ENCODE results near the gene BPHL.
"Not testable (repeated sequence)": the region's sequence is repeated elsewhere in the genome, so short reads cannot be mapped to it uniquely, and the experiment has no call there.

BPHL gene

GRCh38 chr6:3118353-3119039 is at the start of gene BPHL:
Gene BPHL, plus strand, starts transcription at chr6:3118711. Its CDS starts 30 bp downstream, at chr6:3118741.
- DNase-seq: peak; percentile 96

GRCh38 chr6:3071568-3071967 is 46.9 kb upstream of the BPHL start:
- no peak for DNase-seq

- no peak for DNase-seq
Measured at GRCh38 chr6:3072798-3073197, 45.7 kb upstream of the BPHL start.

GRCh38 chr6:3073382-3073781 is 45.1 kb upstream of the BPHL start:
- DNase-seq: no peak

- no peak for DNase-seq
Measured at GRCh38 chr6:3075772-3076113, 42.8 kb upstream of the BPHL start.

GRCh38 chr6:3076320-3076719 is 42.2 kb upstream of the BPHL start:
- no peak for DNase-seq

GRCh38 chr6:3077430-3077829 is 41.1 kb upstream of the BPHL start:
- DNase-seq: no peak

- DNase-seq: not testable (repeated sequence)
Measured at GRCh38 chr6:3078952-3079351, 39.6 kb upstream of the BPHL start.

- DNase-seq: no peak
Measured at GRCh38 chr6:3079682-3080081, 38.8 kb upstream of the BPHL start.

- no peak for DNase-seq
Measured at GRCh38 chr6:3081960-3082359, 36.6 kb upstream of the BPHL start.

GRCh38 chr6:3085074-3085473 is 33.4 kb upstream of the BPHL start:
- DNase-seq: no peak

GRCh38 chr6:3086282-3086946 is 32.1 kb upstream of the BPHL start:
- no peak for DNase-seq

GRCh38 chr6:3088446-3088845 is 30.1 kb upstream of the BPHL start:
- peak; percentile 33 for DNase-seq

GRCh38 chr6:3088968-3089367 is 29.5 kb upstream of the BPHL start:
- DNase-seq: no peak

GRCh38 chr6:3090013-3090412 is 28.5 kb upstream of the BPHL start:
- peak; percentile 73 for DNase-seq

GRCh38 chr6:3094815-3095214 is 23.7 kb upstream of the BPHL start:
- no peak for DNase-seq

GRCh38 chr6:3102875-3103274 is 15.6 kb upstream of the BPHL start:
- no peak for DNase-seq

GRCh38 chr6:3108746-3109414 is 9.6 kb upstream of the BPHL start:
- DNase-seq: no peak

GRCh38 chr6:3109761-3110160 is 8.8 kb upstream of the BPHL start:
- no peak for DNase-seq

GRCh38 chr6:3114377-3114776 is 4.1 kb upstream of the BPHL start:
- DNase-seq: no peak

- DNase-seq: no peak
Measured at GRCh38 chr6:3117912-3118352, 579 bp upstream of the BPHL start.

GRCh38 chr6:3119040-3119723 is 671 bp downstream of the BPHL start:
- peak; percentile 65 for DNase-seq

- no peak for DNase-seq
Measured at GRCh38 chr6:3120765-3121089, 2.2 kb downstream of the BPHL start.

- DNase-seq: no peak
Measured at GRCh38 chr6:3122823-3123182, 4.3 kb downstream of the BPHL start.
